Osteocyte (in vitro differentiated cells): Measurements from ENCODE around the gene ZNF518A. TPM values are rescaled to one million over a fixed set of nuclear protein-coding genes. Genes with fewer than 3 reads are reported as not detected.

Experiments
- DNase-seq: peaks from one replicate; pipeline ENCODE4 v3.0.0; 2021; ENCODE audit warnings: mixed read lengths; ENCODE audit not compliant: unreplicated experiment; ENCODE audit errors: extremely low spot score
- H3K27ac Mint-ChIP-seq: one replicate; pipeline ENCODE4 v1.8.0; 2021; ENCODE audit warnings: mild to moderate bottlenecking, mixed read lengths; ENCODE audit not compliant: unreplicated experiment
- H3K27me3 Mint-ChIP-seq: one replicate; pipeline ENCODE4 v1.8.0; 2021; ENCODE audit warnings: mixed read lengths; ENCODE audit not compliant: unreplicated experiment
- H3K36me3 Mint-ChIP-seq: one replicate; pipeline ENCODE4 v1.8.0; 2021; ENCODE audit warnings: mixed read lengths; ENCODE audit not compliant: unreplicated experiment
- H3K4me1 Mint-ChIP-seq: one replicate; pipeline ENCODE4 v1.8.0; 2021; ENCODE audit warnings: mixed read lengths; ENCODE audit not compliant: unreplicated experiment
- H3K4me3 Mint-ChIP-seq: one replicate; pipeline ENCODE4 v1.8.0; 2021; ENCODE audit warnings: mild to moderate bottlenecking, moderate library complexity, mixed read lengths; ENCODE audit not compliant: unreplicated experiment
- H3K9me3 Mint-ChIP-seq: one replicate; pipeline ENCODE4 v1.8.0; 2021; ENCODE audit warnings: mixed read lengths; ENCODE audit not compliant: unreplicated experiment
- total RNA-seq: library from RNA; stranded (reverse); gene quantifications from 2 replicates; pipeline ENCODE4 v1.2.1, GENCODE V29; 2021
- TF ChIP-seq, protein P1 (sequence below): fragments of 200-600 bp; sonication (generic); IDR thresholded peaks from 2 replicates; pipeline ENCODE4 v1.5.0; 2021; ENCODE audit warnings: antibody characterized with exemption, mild to moderate bottlenecking, moderate library complexity

ZNF518A gene
- total RNA-seq, 1 donor from 2014 or later, result 14.9 TPM

DNA sequence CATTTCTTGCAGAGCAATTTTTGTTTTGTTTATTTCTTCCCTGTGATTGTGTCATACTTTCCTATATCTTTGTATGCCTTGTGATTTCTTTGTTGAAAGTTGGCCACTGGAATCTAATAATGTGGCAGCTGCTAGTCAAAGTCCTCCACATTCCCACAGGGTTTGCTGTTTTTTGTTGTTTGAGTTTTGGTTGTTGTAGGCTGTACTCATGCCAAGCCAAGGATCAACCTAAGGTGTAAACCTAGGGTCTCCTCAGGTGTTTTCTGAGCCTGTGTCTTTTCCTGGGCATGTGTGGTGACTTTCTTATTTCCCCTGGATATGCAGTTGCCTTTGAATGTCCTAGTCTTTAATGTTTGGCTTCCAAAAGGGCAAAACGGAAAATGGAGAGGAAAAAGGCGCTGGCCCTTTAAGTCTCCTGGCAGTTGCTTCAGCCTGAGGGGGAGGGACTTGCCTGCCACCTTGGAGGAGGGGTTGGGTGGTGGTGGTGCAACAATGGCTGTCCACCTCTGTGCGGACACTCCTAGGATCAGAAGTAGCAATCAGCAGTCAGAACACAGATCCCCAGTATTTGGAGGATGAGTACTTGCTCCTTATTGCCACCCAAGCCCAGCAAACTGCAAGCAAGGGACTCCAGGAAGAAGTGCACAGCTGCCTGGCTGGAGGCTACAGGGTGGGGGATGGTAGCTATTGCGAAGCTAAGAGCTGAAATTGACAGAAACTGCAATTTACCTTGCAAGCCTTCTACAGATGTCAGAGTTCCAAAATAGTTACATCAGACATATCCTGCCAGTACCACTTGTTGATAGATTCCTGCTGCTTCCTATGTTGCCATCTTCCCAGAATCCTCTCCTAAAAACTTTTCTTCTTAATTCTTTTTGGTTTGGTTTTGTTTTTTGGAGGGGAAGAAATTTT is 5.6 kb upstream of the ZNF518A start:
- peaks cover 4% of the 10 kb centered on the region for H3K36me3 Mint-ChIP-seq
- H3K4me1 Mint-ChIP-seq, result peaks cover 13% of the 10 kb centered on the region
- TF ChIP-seq, protein P1, sequence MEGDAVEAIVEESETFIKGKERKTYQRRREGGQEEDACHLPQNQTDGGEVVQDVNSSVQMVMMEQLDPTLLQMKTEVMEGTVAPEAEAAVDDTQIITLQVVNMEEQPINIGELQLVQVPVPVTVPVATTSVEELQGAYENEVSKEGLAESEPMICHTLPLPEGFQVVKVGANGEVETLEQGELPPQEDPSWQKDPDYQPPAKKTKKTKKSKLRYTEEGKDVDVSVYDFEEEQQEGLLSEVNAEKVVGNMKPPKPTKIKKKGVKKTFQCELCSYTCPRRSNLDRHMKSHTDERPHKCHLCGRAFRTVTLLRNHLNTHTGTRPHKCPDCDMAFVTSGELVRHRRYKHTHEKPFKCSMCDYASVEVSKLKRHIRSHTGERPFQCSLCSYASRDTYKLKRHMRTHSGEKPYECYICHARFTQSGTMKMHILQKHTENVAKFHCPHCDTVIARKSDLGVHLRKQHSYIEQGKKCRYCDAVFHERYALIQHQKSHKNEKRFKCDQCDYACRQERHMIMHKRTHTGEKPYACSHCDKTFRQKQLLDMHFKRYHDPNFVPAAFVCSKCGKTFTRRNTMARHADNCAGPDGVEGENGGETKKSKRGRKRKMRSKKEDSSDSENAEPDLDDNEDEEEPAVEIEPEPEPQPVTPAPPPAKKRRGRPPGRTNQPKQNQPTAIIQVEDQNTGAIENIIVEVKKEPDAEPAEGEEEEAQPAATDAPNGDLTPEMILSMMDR, result no peak
- H3K9me3 Mint-ChIP-seq, result peaks cover 3% of the 10 kb centered on the region
- peaks cover 38% of the 10 kb centered on the region for H3K27me3 Mint-ChIP-seq
- H3K27ac Mint-ChIP-seq, result no peak overlapping the region
- peak overlapping the region; percentile 59 for H3K4me3 Mint-ChIP-seq
- no peak for DNase-seq

DNA sequence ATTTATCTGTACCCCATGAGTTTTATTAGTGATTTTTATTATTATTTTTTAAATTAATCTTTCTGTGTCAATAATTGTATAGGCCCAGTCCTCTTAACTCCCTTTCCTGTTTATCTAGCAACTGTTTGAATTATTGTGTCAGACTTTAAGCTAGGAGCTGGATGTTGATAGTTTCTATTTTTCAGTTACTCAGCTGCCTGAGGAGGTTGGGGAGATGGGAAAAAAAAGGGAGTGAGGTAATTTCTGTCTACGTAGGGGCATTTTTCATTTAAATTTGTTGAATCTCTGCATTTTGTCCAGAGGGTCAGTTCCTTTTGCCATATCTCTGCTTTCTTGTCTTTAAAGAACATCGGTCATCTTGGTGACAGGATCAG is 5.0 kb upstream of the ZNF518A start:
- Mint-ChIP-seq H3K36me3 (peaks cover 4% of the 10 kb centered on the region), H3K4me3 (no peak overlapping the region), H3K27me3 (peaks cover 34% of the 10 kb centered on the region), H3K4me1 (peaks cover 14% of the 10 kb centered on the region), H3K27ac (no peak overlapping the region), H3K9me3 (peaks cover 3% of the 10 kb centered on the region)
- TF ChIP-seq, protein P1, result no peak
- DNase-seq, result no peak

DNA sequence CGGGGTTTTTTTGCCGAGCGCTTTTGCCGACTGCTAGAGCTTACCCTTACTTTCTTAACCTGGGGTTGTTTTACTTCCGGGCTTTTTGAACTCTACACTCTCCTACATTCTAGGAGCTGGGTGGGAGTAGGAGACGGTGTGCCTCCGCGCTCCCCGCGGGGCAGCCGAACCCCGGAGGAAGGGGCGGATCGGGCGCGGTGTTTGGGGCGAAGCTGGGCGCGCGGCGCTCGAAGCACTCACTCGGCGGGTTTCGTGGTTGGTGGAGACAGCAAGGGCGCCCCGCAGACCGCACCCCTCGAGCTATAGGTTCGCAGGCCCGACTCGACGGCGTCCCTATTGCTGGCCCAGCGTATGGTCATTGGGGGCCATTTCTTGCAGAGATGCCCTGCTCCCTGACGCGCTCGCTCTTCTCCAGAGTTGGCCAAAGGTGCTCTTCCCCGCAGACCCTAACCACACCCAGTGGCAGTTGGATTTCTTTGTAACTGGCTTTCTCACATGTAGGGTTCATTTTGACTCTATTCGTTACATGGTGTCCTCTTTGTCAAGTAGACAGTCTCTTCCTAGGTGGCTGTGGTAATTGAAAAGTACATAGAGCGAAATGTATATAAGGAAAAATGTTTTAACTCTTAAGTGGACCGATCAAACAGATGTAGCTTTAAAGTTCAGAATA is 364 bp downstream of the ZNF518A start:
- Mint-ChIP-seq H3K4me1 (peaks cover 22% of the 10 kb centered on the region), H3K4me3 (peak overlapping the region; percentile 90), H3K27me3 (peaks cover 11% of the 10 kb centered on the region), H3K36me3 (peaks cover 21% of the 10 kb centered on the region), H3K27ac (peak overlapping the region; percentile 99), H3K9me3 (peaks cover 3% of the 10 kb centered on the region)
- TF ChIP-seq, protein P1, result no peak
- DNase-seq, result peak; percentile 91

DNA sequence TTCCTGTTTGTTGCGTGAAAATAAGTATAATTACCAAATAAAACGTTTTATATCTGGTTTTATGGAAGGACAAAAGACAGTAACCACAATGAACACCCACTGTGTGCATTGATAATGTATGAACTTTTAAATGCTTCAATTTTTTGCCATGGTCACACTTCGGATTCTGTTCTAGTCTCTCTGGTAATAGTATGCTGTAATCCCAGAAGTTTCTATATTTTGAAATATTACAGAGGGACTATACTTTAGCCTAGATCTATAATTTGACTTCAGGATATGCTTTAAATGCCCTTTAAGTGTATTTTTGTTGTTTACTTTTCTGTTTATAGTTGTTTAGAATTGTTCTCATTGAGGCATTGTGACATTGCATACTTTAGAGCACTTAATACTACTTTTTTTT is 1.5 kb downstream of the ZNF518A start:
- Mint-ChIP-seq H3K4me3 (peak overlapping the region; percentile 90), H3K27me3 (peaks cover 11% of the 10 kb centered on the region), H3K9me3 (peaks cover 3% of the 10 kb centered on the region), H3K27ac (no peak overlapping the region), H3K4me1 (peaks cover 22% of the 10 kb centered on the region), H3K36me3 (peaks cover 21% of the 10 kb centered on the region)
- DNase-seq, result no peak
- TF ChIP-seq, protein P1, result no peak

DNA sequence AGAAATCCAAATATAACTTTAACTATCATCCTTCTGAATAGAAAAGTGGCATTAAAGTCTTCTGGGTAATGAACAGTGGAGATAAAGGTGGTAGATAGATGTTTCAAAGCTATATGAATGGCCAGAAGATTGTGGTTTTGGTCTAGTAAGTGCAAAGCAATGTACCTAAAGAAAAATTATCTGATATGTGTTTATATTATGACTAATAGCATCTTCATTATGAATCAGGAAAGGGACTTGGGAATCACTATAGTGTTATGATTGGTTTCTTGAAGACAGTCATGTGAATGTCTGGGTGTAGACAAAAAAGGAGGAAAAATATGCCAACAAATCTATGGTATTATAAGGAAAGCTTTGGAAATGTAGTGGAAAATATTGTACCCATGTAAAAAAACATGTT is 3.0 kb downstream of the ZNF518A start:
- TF ChIP-seq, protein P1, result no peak
- Mint-ChIP-seq H3K27me3 (peaks cover under 1% of the 10 kb centered on the region), H3K36me3 (peaks cover 32% of the 10 kb centered on the region), H3K4me3 (no peak overlapping the region), H3K4me1 (peaks cover 22% of the 10 kb centered on the region), H3K27ac (no peak overlapping the region), H3K9me3 (peaks cover 3% of the 10 kb centered on the region)
- DNase-seq, result no peak
